ENCODE measurements around the gene PSMG4.

GRCh38 chr6:3213334-3213695 is 45.4 kb upstream of the PSMG4 start:
- TF ChIP-seq ATF2 (IDR thresholded peaks at IDR 0.05; ENCODE audit: low read length): no peak
- TF ChIP-seq RFX5 (IDR thresholded peaks at IDR 0.05; ENCODE audit: borderline replicate concordance, low read depth, low read length): no peak
- no peak for TF ChIP-seq EZH2 (IDR thresholded peaks at IDR 0.05; ENCODE audit: low read depth, low read length, severe bottlenecking)
- TF ChIP-seq EGR1 (IDR thresholded peaks at IDR 0.05; ENCODE audit: borderline replicate concordance, low read depth, low read length): no peak
- TF ChIP-seq SIRT6 (IDR thresholded peaks at IDR 0.05; ENCODE audit: low read length): no peak
- TF ChIP-seq, protein P1, sequence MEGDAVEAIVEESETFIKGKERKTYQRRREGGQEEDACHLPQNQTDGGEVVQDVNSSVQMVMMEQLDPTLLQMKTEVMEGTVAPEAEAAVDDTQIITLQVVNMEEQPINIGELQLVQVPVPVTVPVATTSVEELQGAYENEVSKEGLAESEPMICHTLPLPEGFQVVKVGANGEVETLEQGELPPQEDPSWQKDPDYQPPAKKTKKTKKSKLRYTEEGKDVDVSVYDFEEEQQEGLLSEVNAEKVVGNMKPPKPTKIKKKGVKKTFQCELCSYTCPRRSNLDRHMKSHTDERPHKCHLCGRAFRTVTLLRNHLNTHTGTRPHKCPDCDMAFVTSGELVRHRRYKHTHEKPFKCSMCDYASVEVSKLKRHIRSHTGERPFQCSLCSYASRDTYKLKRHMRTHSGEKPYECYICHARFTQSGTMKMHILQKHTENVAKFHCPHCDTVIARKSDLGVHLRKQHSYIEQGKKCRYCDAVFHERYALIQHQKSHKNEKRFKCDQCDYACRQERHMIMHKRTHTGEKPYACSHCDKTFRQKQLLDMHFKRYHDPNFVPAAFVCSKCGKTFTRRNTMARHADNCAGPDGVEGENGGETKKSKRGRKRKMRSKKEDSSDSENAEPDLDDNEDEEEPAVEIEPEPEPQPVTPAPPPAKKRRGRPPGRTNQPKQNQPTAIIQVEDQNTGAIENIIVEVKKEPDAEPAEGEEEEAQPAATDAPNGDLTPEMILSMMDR (IDR thresholded peaks at IDR 0.05; ENCODE audit: control extremely low read depth in 1 of 3, insufficient read depth in 1 of 3, low read depth in 1 of 3, low read length in 3 of 3): no peak
- no peak for TF ChIP-seq CBX8 (IDR thresholded peaks at IDR 0.05; ENCODE audit: borderline replicate concordance, low read depth, low read length)
- TF ChIP-seq CREB1 (IDR thresholded peaks at IDR 0.05): no peak
- no peak for TF ChIP-seq TEAD4 (IDR thresholded peaks at IDR 0.05; ENCODE audit: low read depth, low read length)
- TF ChIP-seq CEBPB (IDR thresholded peaks at IDR 0.05; ENCODE audit: low read depth, low read length): no peak
- no peak for TF ChIP-seq GABPA (IDR thresholded peaks at IDR 0.05; ENCODE audit: borderline replicate concordance, insufficient read depth, low read length)

All from H1 (cell line).